ENCODE measurements around the gene BCL7A. TPM values are rescaled to one million over a fixed set of nuclear protein-coding genes. Genes with fewer than 3 reads are reported as not detected.

Gene BCL7A
- total RNA-seq, 1 donor = 12.2 TPM

DNA sequence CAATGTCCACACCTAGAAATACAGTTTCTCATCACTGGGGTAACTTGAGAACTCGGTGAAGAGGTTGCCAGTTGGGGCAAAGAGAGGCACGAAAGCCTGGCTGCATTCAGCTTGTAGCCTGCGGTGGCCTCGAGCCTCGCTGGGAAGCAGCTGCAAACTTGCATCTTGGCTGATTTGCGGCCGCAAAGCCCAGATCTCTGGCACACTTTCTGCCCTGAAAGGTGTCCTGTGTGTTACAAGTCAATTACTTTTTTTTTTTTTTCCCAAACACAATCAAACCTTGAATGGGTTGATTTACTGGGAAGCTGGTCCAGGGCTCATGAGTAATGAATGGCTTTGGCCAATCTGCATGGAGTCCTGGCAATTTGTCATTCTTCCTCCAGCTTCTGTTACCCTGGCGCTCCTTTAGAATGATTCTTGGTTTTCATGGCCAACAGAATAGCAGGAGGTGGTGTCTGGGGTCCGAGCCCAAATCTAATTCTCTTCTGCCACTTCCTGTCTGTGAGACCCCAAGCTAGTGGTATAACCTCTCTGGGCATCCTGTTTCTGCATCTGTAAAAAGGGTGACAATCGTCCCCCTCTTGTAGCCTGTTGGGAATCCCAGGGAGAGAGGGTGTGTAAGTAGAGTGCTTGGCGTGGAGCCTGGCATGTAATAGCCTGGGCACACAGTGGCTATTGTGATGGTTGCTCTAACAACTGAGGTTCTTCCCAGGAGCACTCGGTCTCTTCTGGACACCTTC lies 6.7 kb downstream of the BCL7A start:
- H3K4me3 ChIP-seq (ENCODE audit: low read depth, low read length) = no peak overlapping the region
- DNase-seq (ENCODE audit: low read depth) = peak; percentile 67
- TF ChIP-seq, protein P1, sequence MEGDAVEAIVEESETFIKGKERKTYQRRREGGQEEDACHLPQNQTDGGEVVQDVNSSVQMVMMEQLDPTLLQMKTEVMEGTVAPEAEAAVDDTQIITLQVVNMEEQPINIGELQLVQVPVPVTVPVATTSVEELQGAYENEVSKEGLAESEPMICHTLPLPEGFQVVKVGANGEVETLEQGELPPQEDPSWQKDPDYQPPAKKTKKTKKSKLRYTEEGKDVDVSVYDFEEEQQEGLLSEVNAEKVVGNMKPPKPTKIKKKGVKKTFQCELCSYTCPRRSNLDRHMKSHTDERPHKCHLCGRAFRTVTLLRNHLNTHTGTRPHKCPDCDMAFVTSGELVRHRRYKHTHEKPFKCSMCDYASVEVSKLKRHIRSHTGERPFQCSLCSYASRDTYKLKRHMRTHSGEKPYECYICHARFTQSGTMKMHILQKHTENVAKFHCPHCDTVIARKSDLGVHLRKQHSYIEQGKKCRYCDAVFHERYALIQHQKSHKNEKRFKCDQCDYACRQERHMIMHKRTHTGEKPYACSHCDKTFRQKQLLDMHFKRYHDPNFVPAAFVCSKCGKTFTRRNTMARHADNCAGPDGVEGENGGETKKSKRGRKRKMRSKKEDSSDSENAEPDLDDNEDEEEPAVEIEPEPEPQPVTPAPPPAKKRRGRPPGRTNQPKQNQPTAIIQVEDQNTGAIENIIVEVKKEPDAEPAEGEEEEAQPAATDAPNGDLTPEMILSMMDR (IDR thresholded peaks at IDR 0.05; ENCODE audit: insufficient read depth, low read length) = no peak

DNA sequence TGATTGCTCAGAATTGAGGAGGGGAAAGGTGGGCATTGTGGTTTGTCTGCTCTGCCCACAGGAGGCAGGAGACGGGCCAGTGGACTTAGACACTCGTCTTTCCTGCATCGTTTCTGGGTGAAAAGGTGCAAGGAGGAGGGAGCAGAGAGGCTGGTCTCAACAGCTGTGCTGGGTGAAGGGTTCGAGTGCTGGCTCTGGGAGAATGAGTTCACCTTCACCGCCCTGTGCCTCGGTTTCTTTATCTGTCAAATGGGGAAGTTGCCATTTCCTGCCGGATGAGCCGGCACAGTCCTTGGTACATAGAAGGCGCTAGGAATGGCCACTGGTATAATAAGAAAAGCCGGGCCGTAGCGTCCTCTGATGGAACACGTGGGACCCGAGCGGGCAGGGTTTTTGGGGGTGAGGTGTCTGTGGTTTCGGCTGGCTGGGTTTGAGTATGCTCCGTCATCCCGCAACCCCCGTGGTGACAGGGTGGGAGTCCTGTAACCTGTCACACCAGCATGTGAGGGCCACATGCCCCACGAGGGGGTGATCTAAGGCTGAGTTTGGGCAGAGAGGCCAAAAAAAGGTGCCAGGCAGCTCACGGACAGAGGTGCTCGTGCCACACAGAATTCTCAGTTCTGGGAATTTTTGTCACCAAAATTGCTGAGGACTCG lies 7.3 kb downstream of the BCL7A start:
- TF ChIP-seq, protein P1 (IDR thresholded peaks at IDR 0.05; ENCODE audit: insufficient read depth, low read length) = no peak
- no peak for DNase-seq (ENCODE audit: low read depth)
- H3K4me3 ChIP-seq (ENCODE audit: low read depth, low read length) = no peak overlapping the region

DNA sequence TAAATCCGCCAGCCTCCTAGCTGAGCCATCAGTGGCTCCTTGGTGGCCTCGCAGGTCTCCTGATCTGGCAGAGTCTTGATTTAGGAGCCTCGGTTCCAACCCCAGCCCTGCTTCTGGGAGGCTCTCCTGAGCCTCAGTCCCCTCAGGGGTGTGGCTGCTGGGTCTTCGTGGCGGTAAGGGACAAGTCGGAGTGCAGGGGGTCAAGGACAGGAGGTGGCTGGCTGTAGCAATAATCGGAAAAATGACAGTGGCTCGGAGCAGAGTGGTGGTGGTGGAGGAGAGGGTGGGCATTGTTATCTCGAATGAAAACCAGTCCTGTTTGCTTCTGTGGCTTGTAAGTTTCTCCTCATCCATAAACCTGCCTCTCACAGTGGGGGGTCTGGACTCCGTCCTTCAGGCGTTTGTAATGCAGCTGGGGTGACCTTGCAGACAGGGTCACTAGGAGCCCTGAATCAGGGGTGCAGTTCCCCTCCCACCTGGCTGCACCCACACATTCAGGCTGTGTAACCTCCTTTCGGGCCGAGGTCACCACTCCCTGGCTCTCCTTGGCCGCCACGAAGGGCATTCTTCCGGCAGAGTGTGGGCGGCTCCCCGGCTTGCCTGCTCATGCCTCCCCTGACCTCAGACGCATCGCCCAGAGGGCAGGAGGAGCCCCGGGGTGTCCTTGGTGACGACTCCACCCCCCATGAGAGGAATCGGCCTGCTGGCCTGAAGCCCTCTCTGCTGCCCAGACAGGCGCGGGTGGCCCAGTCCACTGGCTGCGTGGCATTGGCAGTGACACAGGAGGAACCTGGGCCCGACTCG lies 8.1 kb downstream of the BCL7A start:
- no peak for DNase-seq (ENCODE audit: low read depth)
- H3K4me3 ChIP-seq (ENCODE audit: low read depth, low read length) = no peak overlapping the region
- TF ChIP-seq, protein P1 (IDR thresholded peaks at IDR 0.05; ENCODE audit: insufficient read depth, low read length) = no peak

DNA sequence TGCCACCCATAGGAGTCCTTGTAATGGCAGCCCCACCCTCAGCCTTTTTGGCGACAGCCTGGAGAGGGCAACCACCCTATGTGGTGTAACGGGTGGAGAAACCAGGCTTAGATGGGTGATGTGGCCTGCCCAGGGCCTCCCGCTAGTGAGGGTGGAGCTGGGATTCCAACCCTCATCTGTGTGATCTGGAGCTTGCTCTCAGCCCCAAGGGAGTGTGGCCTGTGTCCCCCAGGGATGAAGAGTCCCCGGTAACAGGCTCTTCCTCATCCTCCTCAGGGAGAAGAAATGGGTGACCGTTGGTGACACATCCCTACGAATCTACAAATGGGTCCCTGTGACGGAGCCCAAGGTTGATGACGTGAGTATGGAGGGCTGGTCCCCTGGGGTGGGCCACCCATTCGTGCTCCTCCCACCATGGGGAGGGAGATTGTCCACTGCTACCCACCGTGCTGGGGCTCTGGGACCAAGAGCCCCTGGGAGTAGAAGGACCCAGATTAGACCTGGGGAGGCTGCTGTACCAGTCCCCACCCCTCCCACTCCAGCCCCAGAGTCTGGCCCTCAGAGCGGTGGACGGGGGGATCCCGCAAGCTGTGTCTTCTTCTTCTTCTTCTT lies 8.8 kb downstream of the BCL7A start:
- TF ChIP-seq, protein P1 (IDR thresholded peaks at IDR 0.05; ENCODE audit: insufficient read depth, low read length) = no peak
- H3K4me3 ChIP-seq (ENCODE audit: low read depth, low read length) = no peak overlapping the region
- DNase-seq (ENCODE audit: low read depth) = no peak

DNA sequence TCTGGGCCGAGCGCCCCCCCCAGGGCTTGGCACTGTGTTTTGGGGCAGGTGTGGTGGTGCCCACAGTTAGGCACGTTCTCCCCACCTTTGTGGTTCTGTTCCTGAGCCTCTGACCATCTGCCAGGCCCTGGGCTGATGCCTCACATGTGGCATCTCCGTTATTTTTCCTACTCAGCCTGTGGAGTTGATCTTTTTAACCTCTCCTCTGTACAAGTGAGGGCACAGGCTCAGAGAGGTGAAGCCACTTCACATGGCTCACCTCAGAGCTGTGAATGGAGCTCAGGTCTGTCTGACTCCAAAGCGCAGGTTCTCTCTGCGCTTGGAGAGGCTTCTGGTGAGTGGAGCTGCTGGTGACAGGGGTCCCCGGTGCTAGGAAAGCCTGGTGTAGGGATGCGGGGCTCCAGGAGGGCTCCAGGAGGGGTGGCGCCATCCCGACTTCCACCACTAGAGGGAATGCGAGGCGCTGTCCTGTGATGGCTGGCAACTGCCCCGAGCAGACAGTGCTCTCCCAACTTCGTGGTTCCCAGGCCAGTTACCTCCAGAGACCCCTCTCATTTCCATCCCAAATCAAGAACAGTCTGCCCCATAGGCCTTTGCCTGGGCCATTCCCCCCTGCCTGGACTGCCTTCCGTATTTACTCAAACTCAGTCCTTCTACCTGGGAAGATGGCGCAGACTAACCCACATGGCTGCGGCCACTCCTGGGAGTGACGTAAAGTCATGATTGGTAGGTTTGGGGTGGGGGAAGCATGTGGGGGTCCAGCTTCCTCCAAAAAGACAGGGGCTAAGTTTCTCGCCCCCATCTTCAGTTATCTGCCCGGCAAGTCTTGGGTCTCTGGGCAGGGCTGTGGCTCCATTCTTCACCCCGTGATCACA lies 9.9 kb downstream of the BCL7A start:
- H3K4me3 ChIP-seq (ENCODE audit: low read depth, low read length) = no peak overlapping the region
- TF ChIP-seq, protein P1 (IDR thresholded peaks at IDR 0.05; ENCODE audit: insufficient read depth, low read length) = peak; percentile 79
- DNase-seq (ENCODE audit: low read depth) = no peak

DNA sequence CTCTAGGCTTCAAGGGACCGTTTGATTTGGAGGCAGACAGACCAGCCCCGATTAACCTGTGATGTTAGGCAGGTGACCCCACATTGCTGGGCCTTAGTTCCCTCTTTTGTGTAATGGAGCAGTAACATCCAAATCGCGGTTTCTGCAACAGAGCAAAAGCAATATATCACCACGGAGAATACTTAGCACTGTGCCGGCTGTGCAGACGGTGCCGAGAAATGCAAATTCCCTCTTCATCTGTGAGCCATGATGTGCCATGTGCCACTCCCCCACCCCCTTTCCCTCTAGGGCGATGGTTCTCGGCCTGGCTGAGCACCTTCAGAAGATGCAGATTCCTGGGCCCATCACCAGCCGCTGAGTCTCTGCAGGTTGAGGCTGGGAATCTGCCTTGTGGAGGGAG lies 10.9 kb downstream of the BCL7A start:
- DNase-seq (ENCODE audit: low read depth) = no peak
- TF ChIP-seq, protein P1 (IDR thresholded peaks at IDR 0.05; ENCODE audit: insufficient read depth, low read length) = no peak
- H3K4me3 ChIP-seq (ENCODE audit: low read depth, low read length) = no peak overlapping the region
